Measurements from ENCODE around the gene KIAA1217. TPM values are rescaled to one million over a fixed set of nuclear protein-coding genes. Genes with fewer than 3 reads are reported as not detected.

The KIAA1217 gene
- polyA plus RNA-seq (2013, experiment 1 of 2), result 5.6 TPM
- 5.9 TPM for polyA plus RNA-seq (2013, experiment 2 of 2)

DNA sequence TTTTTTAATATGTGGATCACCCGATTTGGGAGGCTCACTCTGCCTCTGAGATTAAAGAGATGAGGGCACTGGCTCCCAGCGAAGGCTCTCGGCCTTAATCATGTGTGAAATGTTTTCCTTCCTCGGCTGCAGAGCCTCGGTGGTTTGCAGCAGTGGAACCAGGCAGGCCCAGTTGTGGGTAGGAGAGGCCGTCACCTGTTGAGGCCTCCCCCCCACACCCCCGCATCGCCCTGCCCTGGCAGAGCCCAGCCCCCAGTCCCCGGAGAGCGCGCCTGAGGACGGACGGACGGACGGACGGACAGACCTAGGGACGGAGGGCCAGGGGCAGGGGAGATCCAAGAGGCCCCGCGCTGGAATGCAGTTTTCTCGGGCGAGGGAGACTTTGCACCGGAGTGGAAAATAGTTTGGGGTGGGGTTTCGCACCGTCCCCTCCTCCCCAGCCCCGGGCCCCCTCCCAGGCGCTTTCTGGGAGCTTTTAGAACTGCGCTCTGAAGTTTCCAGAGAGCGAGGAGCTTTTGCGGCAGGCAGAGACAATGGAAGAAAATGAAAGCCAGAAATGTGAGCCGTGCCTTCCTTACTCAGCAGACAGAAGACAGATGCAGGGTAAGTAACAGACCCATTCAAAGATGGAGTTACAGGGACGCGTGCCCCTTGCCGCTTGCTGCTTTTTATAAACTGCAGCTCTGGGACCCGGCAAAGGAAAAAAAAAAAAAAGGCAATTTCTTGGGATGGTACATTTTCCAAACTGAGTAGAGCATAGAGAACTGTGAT, at the start of gene KIAA1217:
KIAA1217 (plus strand) TSS at position 478 of the 771 bp plus-strand sequence; CDS start at position 534, 56 bp downstream.
- peak within 1 kb of the TSS; percentile 84 for H3K18ac ChIP-seq (ENCODE audit: low read length)
- no peaks in the 10 kb centered on the region for H3K9me3 ChIP-seq (replicated peaks in 1 of 2; ENCODE audit: control insufficient read depth in 2 of 2, insufficient read depth in 1 of 2, low read depth in 1 of 2, low read length in 2 of 2)
- peak within 1 kb of the TSS; percentile 41 for H3K4me2 ChIP-seq (ENCODE audit: insufficient read depth, low read length, poor library complexity, severe bottlenecking)
- peak within 1 kb of the TSS; percentile 78 for H3K27ac ChIP-seq (replicated peaks; ENCODE audit: low read length)
- peaks cover 11 to 13% of the 10 kb centered on the region in 2 donors for H3K4me1 ChIP-seq (ENCODE audit: control insufficient read depth in 2 of 2, insufficient read depth in 1 of 2, low read depth in 1 of 2, low read length in 2 of 2)
- H3K27me3 ChIP-seq (ENCODE audit: control insufficient read depth in 3 of 3, insufficient read depth in 3 of 3, low read depth in 1 of 3, low read length in 3 of 3), result no peaks in the 10 kb centered on the region
- H3K23ac ChIP-seq (ENCODE audit: low read depth, low read length, poor library complexity), result no peak within 1 kb of the TSS
- H3K14ac ChIP-seq (ENCODE audit: low read length), result no peak within 1 kb of the TSS
- H3K36me3 ChIP-seq (replicated peaks in 1 of 2; ENCODE audit: control insufficient read depth in 2 of 2, insufficient read depth in 2 of 2, low read length in 2 of 2), result no peaks in the 10 kb centered on the region
- H2BK15ac ChIP-seq (ENCODE audit: low read length), result no peak within 1 kb of the TSS
- peak; percentile 70 for DNase-seq (ENCODE audit: low spot score)
- H2AK5ac ChIP-seq (ENCODE audit: low read depth, low read length), result no peak within 1 kb of the TSS
- H2AFZ ChIP-seq (ENCODE audit: low read length), result peak within 1 kb of the TSS; percentile 97
- WGBS, 2 donors (ENCODE audit: extremely low coverage in 2 of 2, insufficient read length in 2 of 2, insufficient replicate concordance in 1 of 2), result no CpG with 5 or more reads among the region's 34 CpGs
- no peak within 1 kb of the TSS for H2BK120ac ChIP-seq (ENCODE audit: low read depth, low read length)
- H3K79me1 ChIP-seq (ENCODE audit: low read depth, low read length), result no peaks in the 10 kb centered on the region
- no peak within 1 kb of the TSS for H4K91ac ChIP-seq (ENCODE audit: low read depth, low read length, poor library complexity)
- no peak within 1 kb of the TSS for H2BK12ac ChIP-seq (ENCODE audit: low read length)
- no peak within 1 kb of the TSS for H3K9ac ChIP-seq (ENCODE audit: low read depth, low read length, poor library complexity)
- no peak within 1 kb of the TSS for H2BK5ac ChIP-seq (ENCODE audit: low read length)
- H4K8ac ChIP-seq (ENCODE audit: low read depth, low read length), result no peak within 1 kb of the TSS
- peak within 1 kb of the TSS; percentile 59 to 72 for H3K4me3 ChIP-seq (ENCODE audit: low read length in 2 of 2)
- no peak within 1 kb of the TSS for H3K4ac ChIP-seq (ENCODE audit: low read length)

DNA sequence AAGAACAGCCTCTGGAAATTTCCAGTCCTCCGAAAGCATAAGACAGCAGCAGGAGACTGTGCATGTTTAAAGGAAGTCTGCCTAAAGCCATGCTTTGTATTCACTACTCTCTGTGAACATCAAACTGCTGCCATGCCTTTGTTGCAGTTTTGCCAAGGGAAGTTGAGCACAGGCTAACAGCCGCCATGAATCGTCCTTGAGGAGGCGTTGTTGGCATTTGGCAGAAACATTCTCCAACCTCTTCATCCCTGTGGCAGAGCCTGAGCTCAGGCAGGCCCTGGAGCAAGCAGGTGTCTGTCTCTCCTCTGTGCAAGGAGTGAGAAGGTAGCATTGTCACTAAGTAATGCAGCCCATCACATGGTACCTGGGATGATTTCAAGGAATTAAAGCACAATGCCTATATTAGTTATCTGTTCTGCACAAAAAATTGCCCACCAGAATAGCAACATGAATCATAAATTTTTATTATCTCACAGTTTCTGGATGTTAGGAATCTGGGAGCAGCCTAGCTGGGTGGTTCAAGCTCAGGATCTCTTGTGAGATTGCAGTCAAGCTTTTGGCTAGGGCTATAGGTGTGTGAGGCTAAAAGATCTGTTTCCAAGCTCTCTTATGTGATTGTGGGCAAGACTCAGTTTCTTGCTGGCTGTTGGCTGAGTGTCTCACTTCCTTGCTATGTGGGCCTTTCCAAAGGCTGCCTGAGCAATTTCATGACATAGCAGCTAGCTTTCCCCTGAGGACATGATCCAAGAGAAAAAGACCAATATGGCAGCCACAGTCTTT, 46.5 kb upstream of the KIAA1217 start:
- Histone ChIP-seq H3K9me3 (replicated peaks in 1 of 2; ENCODE audit: control insufficient read depth in 2 of 2, insufficient read depth in 1 of 2, low read depth in 1 of 2, low read length in 2 of 2) (peaks cover 0 to 4% of the 10 kb centered on the region in 2 donors), H3K79me1 (ENCODE audit: low read depth, low read length) (no peaks in the 10 kb centered on the region), H3K4me1 (ENCODE audit: control insufficient read depth in 2 of 2, insufficient read depth in 1 of 2, low read depth in 1 of 2, low read length in 2 of 2) (peaks cover 0 to 1% of the 10 kb centered on the region in 2 donors), H3K36me3 (replicated peaks in 1 of 2; ENCODE audit: control insufficient read depth in 2 of 2, insufficient read depth in 2 of 2, low read length in 2 of 2) (no peaks in the 10 kb centered on the region), H3K4me2 (ENCODE audit: insufficient read depth, low read length, poor library complexity, severe bottlenecking) (no peak overlapping the region), H2AK5ac (ENCODE audit: low read depth, low read length) (no peak overlapping the region), H3K14ac (ENCODE audit: low read length) (no peak overlapping the region), H3K4ac (ENCODE audit: low read length) (no peak overlapping the region), H4K8ac (ENCODE audit: low read depth, low read length) (no peak overlapping the region), H2BK120ac (ENCODE audit: low read depth, low read length) (no peak overlapping the region), H3K23ac (ENCODE audit: low read depth, low read length, poor library complexity) (no peak overlapping the region), H2AFZ (ENCODE audit: low read length) (no peak overlapping the region), H4K91ac (ENCODE audit: low read depth, low read length, poor library complexity) (no peak overlapping the region), H3K4me3 (ENCODE audit: low read length in 2 of 2) (no peak overlapping the region), H3K9ac (ENCODE audit: low read depth, low read length, poor library complexity) (no peak overlapping the region), H2BK5ac (ENCODE audit: low read length) (no peak overlapping the region), H3K27me3 (ENCODE audit: control insufficient read depth in 3 of 3, insufficient read depth in 3 of 3, low read depth in 1 of 3, low read length in 3 of 3) (no peaks in the 10 kb centered on the region), H2BK12ac (ENCODE audit: low read length) (no peak overlapping the region), H3K18ac (ENCODE audit: low read length) (no peak overlapping the region), H2BK15ac (ENCODE audit: low read length) (no peak overlapping the region), H3K27ac (replicated peaks; ENCODE audit: low read length) (no peak overlapping the region)
- WGBS, 2 donors (ENCODE audit: extremely low coverage in 2 of 2, insufficient read length in 2 of 2, insufficient replicate concordance in 1 of 2), result no CpG with 5 or more reads among the region's 4 CpGs
- DNase-seq (ENCODE audit: low spot score), result no peak

DNA sequence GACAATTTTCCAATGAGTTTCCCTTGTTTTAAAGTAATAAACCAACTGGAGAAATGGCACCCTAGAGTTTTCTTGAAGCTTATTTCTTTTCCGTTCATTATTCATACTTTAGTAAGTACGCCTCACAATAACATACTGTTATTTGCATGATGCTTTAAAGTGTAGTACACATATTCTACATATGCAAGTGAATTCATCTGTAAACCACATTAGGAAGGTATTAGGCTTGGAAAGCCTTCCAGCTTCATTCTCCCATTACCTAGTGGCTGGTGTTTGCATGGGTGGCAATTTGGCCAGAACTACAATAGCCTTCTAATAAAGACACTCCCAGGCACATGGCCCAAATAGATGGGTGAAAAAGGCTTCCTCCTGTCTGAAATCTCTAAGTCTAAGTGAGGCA, 45.5 kb upstream of the KIAA1217 start:
- H3K4me2 ChIP-seq (ENCODE audit: insufficient read depth, low read length, poor library complexity, severe bottlenecking), result no peak overlapping the region
- H4K91ac ChIP-seq (ENCODE audit: low read depth, low read length, poor library complexity), result no peak overlapping the region
- no peak overlapping the region for H2AK5ac ChIP-seq (ENCODE audit: low read depth, low read length)
- H2BK12ac ChIP-seq (ENCODE audit: low read length), result no peak overlapping the region
- H2AFZ ChIP-seq (ENCODE audit: low read length), result no peak overlapping the region
- H3K27me3 ChIP-seq (ENCODE audit: control insufficient read depth in 3 of 3, insufficient read depth in 3 of 3, low read depth in 1 of 3, low read length in 3 of 3), result no peaks in the 10 kb centered on the region
- no peaks in the 10 kb centered on the region for H3K79me1 ChIP-seq (ENCODE audit: low read depth, low read length)
- H3K23ac ChIP-seq (ENCODE audit: low read depth, low read length, poor library complexity), result no peak overlapping the region
- H3K4me1 ChIP-seq (ENCODE audit: control insufficient read depth in 2 of 2, insufficient read depth in 1 of 2, low read depth in 1 of 2, low read length in 2 of 2), result peaks cover 0 to 1% of the 10 kb centered on the region in 2 donors
- no peak for DNase-seq (ENCODE audit: low spot score)
- no peak overlapping the region for H2BK5ac ChIP-seq (ENCODE audit: low read length)
- H3K4me3 ChIP-seq (ENCODE audit: low read length in 2 of 2), result no peak overlapping the region
- no peak overlapping the region for H4K8ac ChIP-seq (ENCODE audit: low read depth, low read length)
- no peaks in the 10 kb centered on the region for H3K36me3 ChIP-seq (replicated peaks in 1 of 2; ENCODE audit: control insufficient read depth in 2 of 2, insufficient read depth in 2 of 2, low read length in 2 of 2)
- no peak overlapping the region for H3K9ac ChIP-seq (ENCODE audit: low read depth, low read length, poor library complexity)
- no CpG with 5 or more reads among the region's 2 CpGs for WGBS, 2 donors (ENCODE audit: extremely low coverage in 2 of 2, insufficient read length in 2 of 2, insufficient replicate concordance in 1 of 2)
- H3K14ac ChIP-seq (ENCODE audit: low read length), result no peak overlapping the region
- no peak overlapping the region for H2BK120ac ChIP-seq (ENCODE audit: low read depth, low read length)
- H3K4ac ChIP-seq (ENCODE audit: low read length), result no peak overlapping the region
- H2BK15ac ChIP-seq (ENCODE audit: low read length), result no peak overlapping the region
- peaks cover 0 to 1% of the 10 kb centered on the region in 2 donors for H3K9me3 ChIP-seq (replicated peaks in 1 of 2; ENCODE audit: control insufficient read depth in 2 of 2, insufficient read depth in 1 of 2, low read depth in 1 of 2, low read length in 2 of 2)
- H3K18ac ChIP-seq (ENCODE audit: low read length), result no peak overlapping the region
- no peak overlapping the region for H3K27ac ChIP-seq (replicated peaks; ENCODE audit: low read length)

Measured in neuronal stem cell (in vitro differentiated cells).